Activated T-helper 1 cell treated with anti-CD3 and anti-CD28 coated beads, Interleukin-12 subunit alpha, Interleukin-12 subunit beta, Interleukin-2, Interleukin-4 antibody, amounts not matched to agents 30 ng/mL and 10 ng/mL and 1 ng/mL, durations not matched to agents 14 hours and 24 hours and 36 hours (primary cell): Measurements from ENCODE around the gene NRCAM. TPM values are rescaled to one million over a fixed set of nuclear protein-coding genes. Genes with fewer than 3 reads are reported as not detected.

Experiments used
- DNase-seq: peaks from one replicate; pipeline ENCODE4 v3.0.0; 2021; ENCODE audit warnings: low spot score
- H3K27ac Mint-ChIP-seq: one replicate; pipeline ENCODE4 v1.8.0; 2021; ENCODE audit warnings: mild to moderate bottlenecking, mixed read lengths
- H3K27me3 Mint-ChIP-seq: one replicate; pipeline ENCODE4 v1.8.0; 2022; ENCODE audit warnings: mild to moderate bottlenecking, moderate library complexity, mixed read lengths; ENCODE audit not compliant: insufficient read depth
- H3K36me3 Mint-ChIP-seq: one replicate; pipeline ENCODE4 v1.8.0; 2021; ENCODE audit warnings: low read depth, mixed read lengths
- H3K4me1 Mint-ChIP-seq: one replicate; pipeline ENCODE4 v1.8.0; 2021; ENCODE audit warnings: low read depth, mixed read lengths
- H3K4me3 Mint-ChIP-seq: one replicate; pipeline ENCODE4 v1.8.0; 2021; ENCODE audit warnings: mild to moderate bottlenecking, moderate library complexity, mixed read lengths
- H3K9me3 Mint-ChIP-seq: one replicate; pipeline ENCODE4 v1.8.0; 2021; ENCODE audit warnings: mixed read lengths
- intact Hi-C: fragments of 100-400 bp; cut with micrococcal nuclease; formaldehyde crosslinking; loops from one replicate; pipeline ENCODE4 v1.15.1; 2024
- total RNA-seq: library from RNA; stranded (reverse); gene quantifications from 2 replicates; pipeline ENCODE4 v1.2.3, GENCODE V29; 2022

NRCAM gene
- total RNA-seq, 1 donor from 2014 or later, result 0.21 TPM

- H3K36me3 Mint-ChIP-seq, result no peaks in the 10 kb centered on the region
- DNase-seq, result no peak
- intact Hi-C loops, result loop anchor here (5.0 kb wide), 1 partner anchor 112 kb away; the partner anchor contains the start of genes DNAJB9 and THAP5
- no peaks in the 10 kb centered on the region for H3K4me1 Mint-ChIP-seq
- H3K9me3 Mint-ChIP-seq, result no peaks in the 10 kb centered on the region
- H3K4me3 Mint-ChIP-seq, result peak overlapping the region; percentile 62
- peaks cover 51% of the 10 kb centered on the region for H3K27me3 Mint-ChIP-seq
- no peak overlapping the region for H3K27ac Mint-ChIP-seq
Observed at GRCh38 chr7:108454674-108455550, 1.3 kb downstream of the NRCAM start.

GRCh38 chr7:108454317-108454673 is 1.9 kb downstream of the NRCAM start:
- Mint-ChIP-seq H3K9me3 (no peaks in the 10 kb centered on the region), H3K27me3 (peaks cover 51% of the 10 kb centered on the region), H3K27ac (no peak overlapping the region), H3K4me1 (no peaks in the 10 kb centered on the region), H3K4me3 (peak overlapping the region; percentile 62), H3K36me3 (no peaks in the 10 kb centered on the region)
- intact Hi-C loops, result no loop called here
- DNase-seq, result no peak

- H3K4me3 Mint-ChIP-seq, result no peak overlapping the region
- intact Hi-C loops, result no loop called here
- H3K36me3 Mint-ChIP-seq, result no peaks in the 10 kb centered on the region
- no peaks in the 10 kb centered on the region for H3K9me3 Mint-ChIP-seq
- no peak overlapping the region for H3K27ac Mint-ChIP-seq
- peaks cover 48% of the 10 kb centered on the region for H3K27me3 Mint-ChIP-seq
- no peaks in the 10 kb centered on the region for H3K4me1 Mint-ChIP-seq
- DNase-seq, result no peak
Observed at GRCh38 chr7:108453320-108453719, 2.9 kb downstream of the NRCAM start.

GRCh38 chr7:108452707-108453106 is 3.5 kb downstream of the NRCAM start:
- H3K27ac Mint-ChIP-seq, result no peak overlapping the region
- H3K9me3 Mint-ChIP-seq, result no peaks in the 10 kb centered on the region
- no peak for DNase-seq
- H3K4me3 Mint-ChIP-seq, result no peak overlapping the region
- no peaks in the 10 kb centered on the region for H3K36me3 Mint-ChIP-seq
- H3K4me1 Mint-ChIP-seq, result no peaks in the 10 kb centered on the region
- intact Hi-C loops, result loop anchor here (1.0 kb wide), 1 partner anchor 45 kb away; no protein-coding TSS in a partner anchor
- peaks cover 42% of the 10 kb centered on the region for H3K27me3 Mint-ChIP-seq

- Mint-ChIP-seq H3K4me1 (no peaks in the 10 kb centered on the region), H3K9me3 (no peaks in the 10 kb centered on the region), H3K36me3 (no peaks in the 10 kb centered on the region), H3K27me3 (peaks cover 31% of the 10 kb centered on the region), H3K27ac (no peak overlapping the region), H3K4me3 (no peak overlapping the region)
- intact Hi-C loops, result no loop called here
- DNase-seq, result no peak
Observed at GRCh38 chr7:108451296-108451848, 4.9 kb downstream of the NRCAM start.

- Mint-ChIP-seq H3K27me3 (peaks cover 31% of the 10 kb centered on the region), H3K27ac (no peak overlapping the region), H3K9me3 (no peaks in the 10 kb centered on the region), H3K4me3 (no peak overlapping the region), H3K36me3 (no peaks in the 10 kb centered on the region), H3K4me1 (no peaks in the 10 kb centered on the region)
- intact Hi-C loops, result no loop called here
- DNase-seq, result no peak
Observed at GRCh38 chr7:108450160-108450559, 6.1 kb downstream of the NRCAM start.

GRCh38 chr7:108449521-108449920 is 6.7 kb downstream of the NRCAM start:
- DNase-seq, result no peak
- Mint-ChIP-seq H3K36me3 (no peaks in the 10 kb centered on the region), H3K27me3 (peaks cover 29% of the 10 kb centered on the region), H3K4me3 (no peak overlapping the region), H3K9me3 (no peaks in the 10 kb centered on the region), H3K4me1 (no peaks in the 10 kb centered on the region), H3K27ac (no peak overlapping the region)
- intact Hi-C loops, result no loop called here

GRCh38 chr7:108448584-108449505 is 7.4 kb downstream of the NRCAM start:
- Mint-ChIP-seq H3K36me3 (no peaks in the 10 kb centered on the region), H3K4me3 (no peak overlapping the region), H3K9me3 (no peaks in the 10 kb centered on the region), H3K4me1 (no peaks in the 10 kb centered on the region), H3K27ac (no peak overlapping the region), H3K27me3 (peaks cover 24% of the 10 kb centered on the region)
- intact Hi-C loops, result no loop called here
- DNase-seq, result no peak

GRCh38 chr7:108442039-108442568 is 14.1 kb downstream of the NRCAM start:
- H3K27ac Mint-ChIP-seq, result no peak overlapping the region
- H3K36me3 Mint-ChIP-seq, result no peaks in the 10 kb centered on the region
- no peaks in the 10 kb centered on the region for H3K4me1 Mint-ChIP-seq
- no peak for DNase-seq
- peaks cover 2% of the 10 kb centered on the region for H3K27me3 Mint-ChIP-seq
- no peak overlapping the region for H3K4me3 Mint-ChIP-seq
- intact Hi-C loops, result no loop called here
- H3K9me3 Mint-ChIP-seq, result no peaks in the 10 kb centered on the region

- H3K27ac Mint-ChIP-seq, result no peak overlapping the region
- no peaks in the 10 kb centered on the region for H3K36me3 Mint-ChIP-seq
- no peak for DNase-seq
- intact Hi-C loops, result no loop called here
- H3K27me3 Mint-ChIP-seq, result peaks cover 2% of the 10 kb centered on the region
- H3K4me1 Mint-ChIP-seq, result no peaks in the 10 kb centered on the region
- no peak overlapping the region for H3K4me3 Mint-ChIP-seq
- H3K9me3 Mint-ChIP-seq, result no peaks in the 10 kb centered on the region
Observed at GRCh38 chr7:108441392-108441955, 14.8 kb downstream of the NRCAM start.

GRCh38 chr7:108440613-108441012 is 15.6 kb downstream of the NRCAM start:
- intact Hi-C loops, result no loop called here
- no peaks in the 10 kb centered on the region for H3K36me3 Mint-ChIP-seq
- no peak for DNase-seq
- H3K27me3 Mint-ChIP-seq, result peaks cover 2% of the 10 kb centered on the region
- no peak overlapping the region for H3K27ac Mint-ChIP-seq
- H3K9me3 Mint-ChIP-seq, result no peaks in the 10 kb centered on the region
- H3K4me1 Mint-ChIP-seq, result no peaks in the 10 kb centered on the region
- H3K4me3 Mint-ChIP-seq, result no peak overlapping the region

GRCh38 chr7:108436906-108437305 is 19.3 kb downstream of the NRCAM start:
- Mint-ChIP-seq H3K27ac (no peak overlapping the region), H3K4me1 (no peaks in the 10 kb centered on the region), H3K36me3 (no peaks in the 10 kb centered on the region), H3K9me3 (no peaks in the 10 kb centered on the region), H3K27me3 (no peaks in the 10 kb centered on the region), H3K4me3 (no peak overlapping the region)
- no peak for DNase-seq
- intact Hi-C loops, result no loop called here
